Frontal cortex (tissue), 4 donors: ENCODE data around the gene RERG. TPM values are rescaled to one million over a fixed set of nuclear protein-coding genes. Genes with fewer than 3 reads are reported as not detected.

Experiments used
- DNase-seq, 2 donors: peaks; one replicate each; pipeline ENCODE4 v3.0.0; 2012; ENCODE audit warnings: low spot score in 2 of 2
- FAIRE-seq: peaks from 2 replicates; lab custom pipeline; 2012; peaks lifted over from hg19 to GRCh38; lab: Jason Lieb, UNC
- total RNA-seq: library from RNA; depleted of rRNA; stranded (reverse); fragments of >200 nt; gene quantifications from one replicate; pipeline ENCODE4 v1.2.3, GENCODE V29; 2014
- donor health status: control.
- donor health status: control.
- donor health status: control.

The RERG gene
- total RNA-seq, 1 donor from 2014 or later, result 1.6 TPM

- DNase-seq, result no peak
- FAIRE-seq, result no peak
Observed at GRCh38 chr12:15059123-15059522, 162.1 kb downstream of the RERG start.

Other genes with a start within 250 kb of the RERG start
- not detected for gene PDE6H, start 248.4 kb downstream of the RERG start, total RNA-seq
- gene PTPRO, start 101.1 kb upstream of the RERG start, total RNA-seq, result 204 TPM